H9 (cell line): Measurements from ENCODE around the gene ZNF644. TPM values are rescaled to one million over a fixed set of nuclear protein-coding genes. Genes with fewer than 3 reads are reported as not detected.

ENCODE experiments used
- DNase-seq: peaks from one replicate; pipeline ENCODE4 v3.0.0-alpha.2; 2017
- H2AFZ ChIP-seq: one replicate; pipeline ENCODE4 v1.6.1; 2013; ENCODE audit warnings: mild to moderate bottlenecking, low read length, control low read depth, moderate library complexity
- H2AK5ac ChIP-seq: 2 replicates; pipeline ENCODE4 v1.6.1; 2013; ENCODE audit warnings: low read length, control low read depth, mixed read lengths; ENCODE audit not compliant: insufficient read length
- H2BK120ac ChIP-seq: one replicate; pipeline ENCODE4 v1.6.1; 2013; ENCODE audit warnings: low read depth, mild to moderate bottlenecking, low read length, control low read depth, inconsistent platforms; ENCODE audit not compliant: poor library complexity, severe bottlenecking
- H2BK12ac ChIP-seq: 2 replicates; pipeline ENCODE4 v1.6.1; 2013; ENCODE audit warnings: low read length, control low read depth, mixed read lengths, low read depth; ENCODE audit not compliant: insufficient read length
- H2BK15ac ChIP-seq: 2 replicates; pipeline ENCODE4 v1.6.1; 2013; ENCODE audit warnings: low read depth, low read length, control low read depth
- H2BK20ac ChIP-seq: one replicate; pipeline ENCODE4 v1.6.1; 2013; ENCODE audit warnings: low read depth, mild to moderate bottlenecking, low read length, control low read depth, inconsistent platforms; ENCODE audit not compliant: poor library complexity, severe bottlenecking
- H2BK5ac ChIP-seq: 2 replicates; pipeline ENCODE4 v1.6.1; 2013; ENCODE audit warnings: low read length, control low read depth, mixed read lengths; ENCODE audit not compliant: insufficient read length
- H3K14ac ChIP-seq: 2 replicates; pipeline ENCODE4 v1.6.1; 2013; ENCODE audit warnings: low read length, control low read depth; ENCODE audit not compliant: insufficient read depth
- H3K18ac ChIP-seq: 2 replicates; pipeline ENCODE4 v1.6.1; 2013; ENCODE audit warnings: low read depth, mild to moderate bottlenecking, mixed read lengths, low read length, control low read depth; ENCODE audit not compliant: insufficient read length
- H3K23ac ChIP-seq: 2 replicates; pipeline ENCODE4 v1.6.1; 2013; ENCODE audit warnings: low read length, control low read depth, mixed read lengths, low read depth; ENCODE audit not compliant: insufficient read length
- H3K23me2 ChIP-seq: 2 replicates; pipeline ENCODE4 v1.6.1; 2013; ENCODE audit warnings: low read depth, mild to moderate bottlenecking, mixed read lengths, low read length, control low read depth; ENCODE audit not compliant: insufficient read length, poor library complexity, severe bottlenecking
- H3K27ac ChIP-seq: 2 replicates; pipeline ENCODE4 v1.5.1; 2013; ENCODE audit warnings: low read length, control low read depth, mixed read lengths, low read depth; ENCODE audit not compliant: insufficient read length
- H3K27me3 ChIP-seq: 2 replicates; pipeline ENCODE4 v1.6.1; 2013; ENCODE audit warnings: low read length, control low read depth, inconsistent platforms; ENCODE audit not compliant: insufficient read depth
- H3K4ac ChIP-seq: 2 replicates; pipeline ENCODE4 v1.6.1; 2013; ENCODE audit warnings: low read depth, mild to moderate bottlenecking, control low read depth, inconsistent platforms, low read length, moderate library complexity
- H3K4me1 ChIP-seq: 2 replicates; pipeline ENCODE4 v1.6.1; 2013; ENCODE audit warnings: low read length, control low read depth, inconsistent platforms; ENCODE audit not compliant: insufficient read depth
- H3K4me2 ChIP-seq: 2 replicates; pipeline ENCODE4 v1.6.1; 2013; ENCODE audit warnings: low read length, control low read depth, mixed read lengths; ENCODE audit not compliant: insufficient read length, insufficient read depth
- H3K56ac ChIP-seq: 2 replicates; pipeline ENCODE4 v1.6.1; 2013; ENCODE audit warnings: low read depth, mild to moderate bottlenecking, mixed read lengths, low read length, control low read depth; ENCODE audit not compliant: insufficient read length
- H3K79me1 ChIP-seq: 2 replicates; pipeline ENCODE4 v1.6.1; 2013; ENCODE audit warnings: low read depth, mild to moderate bottlenecking, moderate library complexity, low read length, control low read depth, inconsistent platforms; ENCODE audit not compliant: insufficient read depth, poor library complexity, severe bottlenecking
- H3K79me2 ChIP-seq: 2 replicates; pipeline ENCODE4 v1.6.1; 2013; ENCODE audit warnings: low read length, control low read depth, inconsistent platforms; ENCODE audit not compliant: insufficient read depth
- H3K9ac ChIP-seq: 2 replicates; pipeline ENCODE4 v1.6.1; 2013; ENCODE audit warnings: low read length, control low read depth, mixed read lengths; ENCODE audit not compliant: insufficient read length; ENCODE audit errors: extremely low read depth
- H3K9me3 ChIP-seq: one replicate; pipeline ENCODE4 v1.6.1; 2013; ENCODE audit warnings: low read depth, low read length, inconsistent platforms; ENCODE audit not compliant: control insufficient read depth
- H3T11ph ChIP-seq: one replicate; pipeline ENCODE4 v1.6.1; 2013; ENCODE audit warnings: mild to moderate bottlenecking, low read length, control low read depth, inconsistent platforms
- H4K20me1 ChIP-seq: one replicate; pipeline ENCODE4 v1.6.1; 2013; ENCODE audit not compliant: control insufficient read depth, insufficient read length, insufficient read depth
- H4K5ac ChIP-seq: 2 replicates; pipeline ENCODE4 v1.6.1; 2013; ENCODE audit warnings: low read depth, mild to moderate bottlenecking, mixed read lengths, low read length, control low read depth; ENCODE audit not compliant: insufficient read length
- H4K8ac ChIP-seq: replicated peaks from 2 replicates; pipeline ENCODE4 v1.6.1; 2013; ENCODE audit warnings: low read length, control low read depth, mixed read lengths, low read depth; ENCODE audit not compliant: insufficient read length
- H4K91ac ChIP-seq: 2 replicates; pipeline ENCODE4 v1.6.1; 2013; ENCODE audit warnings: low read depth, mild to moderate bottlenecking, moderate library complexity, mixed read lengths, low read length, control low read depth; ENCODE audit not compliant: insufficient read length
- H3K27ac Mint-ChIP-seq, 3 experiments: 2 replicates in 2 of 3; 3 replicates in 1 of 3; pipeline ENCODE4 v1.8.0; 2020 to 2021; ENCODE audit warnings: mixed read lengths in 3 of 3, mild to moderate bottlenecking in 1 of 3, moderate library complexity in 1 of 3
- H3K27me3 Mint-ChIP-seq: 2 replicates; pipeline ENCODE4 v1.8.0; 2021; ENCODE audit warnings: low read depth, mild to moderate bottlenecking, moderate library complexity, mixed read lengths
- H3K36me3 Mint-ChIP-seq, 3 experiments: 2 replicates in 2 of 3; 3 replicates in 1 of 3; pipeline ENCODE4 v1.8.0; 2020 to 2021; ENCODE audit warnings: low read depth in 3 of 3, mixed read lengths in 3 of 3; ENCODE audit not compliant: insufficient read depth in 1 of 3
- H3K4me1 Mint-ChIP-seq, 2 experiments: 2 replicates each; pipeline ENCODE4 v1.8.0; 2020; ENCODE audit warnings: mixed read lengths in 2 of 2
- H3K4me3 Mint-ChIP-seq, 2 experiments: 2 replicates in 1 of 2; 3 replicates in 1 of 2; pipeline ENCODE4 v1.8.0; 2020 to 2021; ENCODE audit warnings: mild to moderate bottlenecking in 2 of 2, mixed read lengths in 2 of 2, moderate library complexity in 1 of 2
- H3K9me3 Mint-ChIP-seq, 2 experiments: 2 replicates in 1 of 2; 3 replicates in 1 of 2; pipeline ENCODE4 v1.8.0; 2020; ENCODE audit warnings: mild to moderate bottlenecking in 2 of 2, mixed read lengths in 2 of 2, moderate library complexity in 1 of 2
- WGBS: extraction: QIAGEN DNeasy Blood & Tissue Kit; methylation state at CpG from one replicate; pipeline ENCODE4 v1.1.7; 2013; ENCODE audit warnings: missing lambda C conversion rate, low lambda C conversion rate, mixed read lengths; ENCODE audit not compliant: insufficient read length; ENCODE audit errors: extremely low coverage; 5-methylcytosine and 5-hydroxymethylcytosine counted together
- total RNA-seq: library from RNA; stranded (reverse); gene quantifications from 2 replicates; pipeline ENCODE4 v1.2.1, GENCODE V29; 2021
- TF ChIP-seq, protein P1 (sequence below): fragments of 200-600 bp; sonication (generic); conservative IDR thresholded peaks from 3 replicates; pipeline ENCODE4 v1.8.0; 2021; ENCODE audit warnings: antibody characterized with exemption, mild to moderate bottlenecking

ZNF644 gene
- total RNA-seq, 1 experiment from 2014 or later: 78.9 TPM

GRCh38 chr1:90951009-90951408, 70.8 kb downstream of the ZNF644 start:
- peaks cover 4% of the 10 kb centered on the region for H3K4me1 ChIP-seq
- WGBS: no CpG with 5 or more reads among the region's 2 CpGs
- no peak overlapping the region for H3K23ac ChIP-seq
- no peak overlapping the region for H3K18ac ChIP-seq
- no peak overlapping the region for H2BK15ac ChIP-seq
- TF ChIP-seq, protein P1, sequence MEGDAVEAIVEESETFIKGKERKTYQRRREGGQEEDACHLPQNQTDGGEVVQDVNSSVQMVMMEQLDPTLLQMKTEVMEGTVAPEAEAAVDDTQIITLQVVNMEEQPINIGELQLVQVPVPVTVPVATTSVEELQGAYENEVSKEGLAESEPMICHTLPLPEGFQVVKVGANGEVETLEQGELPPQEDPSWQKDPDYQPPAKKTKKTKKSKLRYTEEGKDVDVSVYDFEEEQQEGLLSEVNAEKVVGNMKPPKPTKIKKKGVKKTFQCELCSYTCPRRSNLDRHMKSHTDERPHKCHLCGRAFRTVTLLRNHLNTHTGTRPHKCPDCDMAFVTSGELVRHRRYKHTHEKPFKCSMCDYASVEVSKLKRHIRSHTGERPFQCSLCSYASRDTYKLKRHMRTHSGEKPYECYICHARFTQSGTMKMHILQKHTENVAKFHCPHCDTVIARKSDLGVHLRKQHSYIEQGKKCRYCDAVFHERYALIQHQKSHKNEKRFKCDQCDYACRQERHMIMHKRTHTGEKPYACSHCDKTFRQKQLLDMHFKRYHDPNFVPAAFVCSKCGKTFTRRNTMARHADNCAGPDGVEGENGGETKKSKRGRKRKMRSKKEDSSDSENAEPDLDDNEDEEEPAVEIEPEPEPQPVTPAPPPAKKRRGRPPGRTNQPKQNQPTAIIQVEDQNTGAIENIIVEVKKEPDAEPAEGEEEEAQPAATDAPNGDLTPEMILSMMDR: no peak
- Mint-ChIP-seq H3K27me3 (no peaks in the 10 kb centered on the region), H3K27ac (peak overlapping the region; percentile 1 to 86 (median 3); a peak in 4 of 7 replicates), H3K4me3 (no peak overlapping the region), H3K9me3 (no peaks in the 10 kb centered on the region; a peak in 1 of 5 replicates), H3K36me3 (peaks cover 11 to 14% (median 12%) of the 10 kb centered on the region in 3 experiments; a peak in 6 of 7 replicates), H3K4me1 (peaks cover 26 to 29% of the 10 kb centered on the region in 2 experiments)
- DNase-seq: no peak
- no peak overlapping the region for H2AFZ ChIP-seq
- H3K27me3 ChIP-seq: no peaks in the 10 kb centered on the region
- H3K9me3 ChIP-seq: no peaks in the 10 kb centered on the region
- no peak overlapping the region for H3K14ac ChIP-seq
- no peak overlapping the region for H3K4me2 ChIP-seq
- H3K79me1 ChIP-seq: peaks cover 14% of the 10 kb centered on the region
- H3K9ac ChIP-seq: no peak overlapping the region
- peaks cover 17% of the 10 kb centered on the region for H3K79me2 ChIP-seq
- no peak overlapping the region for H3K4ac ChIP-seq
- no peak overlapping the region for H2BK20ac ChIP-seq
- no peaks in the 10 kb centered on the region for H3K23me2 ChIP-seq
- H4K5ac ChIP-seq: no peak overlapping the region
- H2BK5ac ChIP-seq: no peak overlapping the region
- no peak overlapping the region for H3K56ac ChIP-seq
- H4K91ac ChIP-seq: no peak overlapping the region
- H2AK5ac ChIP-seq: no peak overlapping the region
- no peaks in the 10 kb centered on the region for H4K20me1 ChIP-seq
- no peak overlapping the region for H4K8ac ChIP-seq
- no peak overlapping the region for H2BK12ac ChIP-seq
- H2BK120ac ChIP-seq: no peak overlapping the region
- no peak overlapping the region for H3T11ph ChIP-seq
- no peak overlapping the region for H3K27ac ChIP-seq
